WTC11 (cell line): ENCODE measurements around the gene ARMCX2. TPM values are rescaled to one million over a fixed set of nuclear protein-coding genes. Genes with fewer than 3 reads are reported as not detected.
"Not testable (repeated sequence)": the region's sequence is repeated elsewhere in the genome, so short reads cannot be mapped to it uniquely, and the experiment has no call there.

Experiments
- ATAC-seq: fragments of 200-7000 bp; cut with Tn5 transposase; 2 replicates; pipeline ENCODE4 v1.10.0; 2021; ENCODE audit warnings: mild to moderate bottlenecking, moderate library complexity
- CTCF ChIA-PET: fragments of 300-600 bp; sonication (Branson Sonifier 250); formaldehyde crosslinking; loops from one replicate; lab custom pipeline; 2021; ENCODE audit warnings: antibody characterized with exemption; lab: Charles Lee
- POLR2A ChIA-PET: fragments of 350-600 bp; sonication (Branson Sonifier 250); formaldehyde crosslinking; loops from one replicate; lab custom pipeline; 2021; ENCODE audit warnings: antibody characterized with exemption; lab: Charles Lee
- DNase-seq: peaks from one replicate; pipeline ENCODE4 v3.0.0; 2021; ENCODE audit warnings: low spot score
- H3K27ac Mint-ChIP-seq: 2 replicates; pipeline ENCODE4 v1.8.0; 2021; ENCODE audit warnings: mixed read lengths
- H3K27me3 Mint-ChIP-seq: 2 replicates; pipeline ENCODE4 v1.8.0; 2021; ENCODE audit warnings: low read depth, mild to moderate bottlenecking, moderate library complexity, mixed read lengths
- H3K36me3 Mint-ChIP-seq: 2 replicates; pipeline ENCODE4 v1.8.0; 2021; ENCODE audit warnings: mixed read lengths
- H3K4me1 Mint-ChIP-seq: 2 replicates; pipeline ENCODE4 v1.8.0; 2022; ENCODE audit warnings: mixed read lengths
- H3K4me3 Mint-ChIP-seq: 2 replicates; pipeline ENCODE4 v1.8.0; 2021; ENCODE audit warnings: mild to moderate bottlenecking, moderate library complexity, mixed read lengths
- H3K9me3 Mint-ChIP-seq: 2 replicates; pipeline ENCODE4 v1.8.0; 2021; ENCODE audit warnings: mixed read lengths
- CREB1 ChIP-seq: sonication (generic); formaldehyde crosslinking; IDR thresholded peaks from 2 replicates; pipeline ENCODE4 v1.8.0; 2023; ENCODE audit warnings: mild to moderate bottlenecking, missing genetic modification reagents
- FOXJ3 ChIP-seq: sonication (generic); formaldehyde crosslinking; IDR thresholded peaks from 2 replicates; pipeline ENCODE4 v1.9.0; 2021; ENCODE audit warnings: missing genetic modification reagents, mild to moderate bottlenecking, borderline replicate concordance
- GRHL2 ChIP-seq: fragments of 250-450 bp; sonication (Bioruptor Pico); IDR thresholded peaks from 2 replicates; pipeline ENCODE4 v1.8.0; 2022; ENCODE audit warnings: mild to moderate bottlenecking, moderate library complexity; ENCODE audit not compliant: insufficient replicate concordance, severe bottlenecking
- PREB ChIP-seq: sonication (generic); formaldehyde crosslinking; IDR thresholded peaks from 2 replicates; pipeline ENCODE4 v1.8.1; 2022; ENCODE audit warnings: mild to moderate bottlenecking, missing genetic modification reagents, moderate library complexity, borderline replicate concordance
- SP1 ChIP-seq: sonication (generic); formaldehyde crosslinking; conservative IDR thresholded peaks from 2 replicates; pipeline ENCODE4 v1.8.1; 2022; ENCODE audit warnings: missing genetic modification reagents
- TEAD1 ChIP-seq: sonication (generic); formaldehyde crosslinking; IDR thresholded peaks from 2 replicates; pipeline ENCODE4 v1.8.0; 2022; ENCODE audit warnings: mild to moderate bottlenecking, missing genetic modification reagents
- TEAD4 ChIP-seq: sonication (generic); formaldehyde crosslinking; IDR thresholded peaks from 2 replicates; pipeline ENCODE4 v1.8.0; 2022; ENCODE audit warnings: mild to moderate bottlenecking, missing genetic modification reagents
- ZNF317 ChIP-seq: sonication (generic); formaldehyde crosslinking; IDR thresholded peaks from 2 replicates; pipeline ENCODE4 v1.8.1; 2023; ENCODE audit warnings: low read depth, mild to moderate bottlenecking, moderate library complexity, missing genetic modification reagents, borderline replicate concordance
- ZNF396 ChIP-seq: fragments of 250-450 bp; sonication (Bioruptor Pico); IDR thresholded peaks from 2 replicates; pipeline ENCODE4 v1.8.0; 2021; ENCODE audit warnings: mild to moderate bottlenecking, moderate library complexity, borderline replicate concordance
- ZNF671 ChIP-seq: fragments of 250-450 bp; sonication (Bioruptor Pico); IDR thresholded peaks from 2 replicates; pipeline ENCODE4 v1.8.0; 2021; ENCODE audit warnings: mild to moderate bottlenecking
- total RNA-seq: library from RNA; stranded (reverse); gene quantifications from 3 replicates; pipeline ENCODE4 v1.2.3, GENCODE V29; 2021
- TF ChIP-seq, protein P1 (sequence below): fragments of 250-450 bp; sonication (Bioruptor Pico); IDR thresholded peaks from 2 replicates; pipeline ENCODE4 v1.9.0; 2021; ENCODE audit warnings: moderate library complexity, mild to moderate bottlenecking, inconsistent platforms, borderline replicate concordance
- TF ChIP-seq, protein P2 (sequence below): sonication (generic); formaldehyde crosslinking; conservative IDR thresholded peaks from 2 replicates; pipeline ENCODE4 v1.8.1; 2023; ENCODE audit warnings: mild to moderate bottlenecking, low read depth, missing genetic modification reagents, moderate library complexity
- TF ChIP-seq, protein P3 (sequence below): sonication (generic); formaldehyde crosslinking; IDR thresholded peaks from 2 replicates; pipeline ENCODE4 v1.8.0; 2022; ENCODE audit warnings: missing genetic modification reagents

Gene ARMCX2
- total RNA-seq, 1 experiment from 2014 or later, result 108 TPM

GRCh38 chrX:101657495-101657894 lies 2.2 kb downstream of the ARMCX2 start (continued):
- no peak for TF ChIP-seq PREB

DNA sequence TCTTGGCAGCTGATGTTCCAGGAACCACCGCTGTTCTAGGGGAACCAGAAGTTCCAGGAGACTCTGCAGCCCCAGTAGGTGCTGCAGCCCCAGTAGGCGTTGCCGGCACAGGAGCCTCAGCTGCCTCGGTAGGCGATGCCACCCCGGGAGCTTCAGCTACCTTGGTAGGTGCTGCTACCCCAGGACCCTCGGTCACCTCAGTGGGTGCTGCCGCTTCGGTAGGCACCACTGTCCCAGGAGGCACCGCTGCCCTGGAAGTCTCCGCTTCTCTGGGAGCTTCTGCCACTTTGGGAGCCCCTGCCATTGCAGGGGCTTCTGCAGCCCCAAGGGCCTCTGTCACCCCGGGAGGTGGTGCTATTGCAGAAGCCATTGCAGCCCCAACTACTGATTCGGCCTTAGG lies 2.8 kb downstream of the ARMCX2 start:
- H3K36me3 Mint-ChIP-seq, result no peaks in the 10 kb centered on the region; the same call in 1 of the 2 replicates
- no peak overlapping the region for H3K4me3 Mint-ChIP-seq
- CTCF ChIA-PET, result no interaction called here
- H3K27ac Mint-ChIP-seq, result no peak overlapping the region
- ATAC-seq, result no peak
- DNase-seq, result no peak
- H3K4me1 Mint-ChIP-seq, result peaks cover 16% of the 10 kb centered on the region
- no peaks in the 10 kb centered on the region for H3K27me3 Mint-ChIP-seq
- POLR2A ChIA-PET, result no interaction called here
- TF ChIP-seq ZNF671 (CRISPR knock-in tag) (no peak), ZNF317 (CRISPR knock-in tag) (no peak), SP1 (CRISPR knock-in tag) (no peak), FOXJ3 (CRISPR knock-in tag) (no peak), GRHL2 (CRISPR knock-in tag) (no peak), TEAD4 (no peak)
- TF ChIP-seq, protein P1, sequence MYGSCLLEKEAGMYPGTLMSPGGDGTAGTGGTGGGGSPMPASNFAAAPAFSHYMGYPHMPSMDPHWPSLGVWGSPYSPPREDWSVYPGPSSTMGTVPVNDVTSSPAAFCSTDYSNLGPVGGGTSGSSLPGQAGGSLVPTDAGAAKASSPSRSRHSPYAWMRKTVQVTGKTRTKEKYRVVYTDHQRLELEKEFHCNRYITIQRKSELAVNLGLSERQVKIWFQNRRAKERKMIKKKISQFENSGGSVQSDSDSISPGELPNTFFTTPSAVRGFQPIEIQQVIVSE (CRISPR knock-in tag), result no peak
- no peaks in the 10 kb centered on the region for H3K9me3 Mint-ChIP-seq

- ChIA-PET POLR2A (no interaction called here), CTCF (no interaction called here)
- H3K4me1 Mint-ChIP-seq, result peaks cover 16% of the 10 kb centered on the region
- no peak overlapping the region for H3K27ac Mint-ChIP-seq
- no peaks in the 10 kb centered on the region for H3K9me3 Mint-ChIP-seq
- no peaks in the 10 kb centered on the region; the same call in 1 of the 2 replicates for H3K36me3 Mint-ChIP-seq
- ATAC-seq (no peak), DNase-seq (no peak)
- no peaks in the 10 kb centered on the region for H3K27me3 Mint-ChIP-seq
- H3K4me3 Mint-ChIP-seq, result no peak overlapping the region
- TF ChIP-seq ZNF396 (CRISPR knock-in tag) (no peak), TEAD1 (no peak), CREB1 (no peak), SP1 (CRISPR knock-in tag) (no peak)
- TF ChIP-seq, protein P2, sequence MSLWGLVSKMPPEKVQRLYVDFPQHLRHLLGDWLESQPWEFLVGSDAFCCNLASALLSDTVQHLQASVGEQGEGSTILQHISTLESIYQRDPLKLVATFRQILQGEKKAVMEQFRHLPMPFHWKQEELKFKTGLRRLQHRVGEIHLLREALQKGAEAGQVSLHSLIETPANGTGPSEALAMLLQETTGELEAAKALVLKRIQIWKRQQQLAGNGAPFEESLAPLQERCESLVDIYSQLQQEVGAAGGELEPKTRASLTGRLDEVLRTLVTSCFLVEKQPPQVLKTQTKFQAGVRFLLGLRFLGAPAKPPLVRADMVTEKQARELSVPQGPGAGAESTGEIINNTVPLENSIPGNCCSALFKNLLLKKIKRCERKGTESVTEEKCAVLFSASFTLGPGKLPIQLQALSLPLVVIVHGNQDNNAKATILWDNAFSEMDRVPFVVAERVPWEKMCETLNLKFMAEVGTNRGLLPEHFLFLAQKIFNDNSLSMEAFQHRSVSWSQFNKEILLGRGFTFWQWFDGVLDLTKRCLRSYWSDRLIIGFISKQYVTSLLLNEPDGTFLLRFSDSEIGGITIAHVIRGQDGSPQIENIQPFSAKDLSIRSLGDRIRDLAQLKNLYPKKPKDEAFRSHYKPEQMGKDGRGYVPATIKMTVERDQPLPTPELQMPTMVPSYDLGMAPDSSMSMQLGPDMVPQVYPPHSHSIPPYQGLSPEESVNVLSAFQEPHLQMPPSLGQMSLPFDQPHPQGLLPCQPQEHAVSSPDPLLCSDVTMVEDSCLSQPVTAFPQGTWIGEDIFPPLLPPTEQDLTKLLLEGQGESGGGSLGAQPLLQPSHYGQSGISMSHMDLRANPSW (CRISPR knock-in tag), result no peak
- TF ChIP-seq, protein P3, sequence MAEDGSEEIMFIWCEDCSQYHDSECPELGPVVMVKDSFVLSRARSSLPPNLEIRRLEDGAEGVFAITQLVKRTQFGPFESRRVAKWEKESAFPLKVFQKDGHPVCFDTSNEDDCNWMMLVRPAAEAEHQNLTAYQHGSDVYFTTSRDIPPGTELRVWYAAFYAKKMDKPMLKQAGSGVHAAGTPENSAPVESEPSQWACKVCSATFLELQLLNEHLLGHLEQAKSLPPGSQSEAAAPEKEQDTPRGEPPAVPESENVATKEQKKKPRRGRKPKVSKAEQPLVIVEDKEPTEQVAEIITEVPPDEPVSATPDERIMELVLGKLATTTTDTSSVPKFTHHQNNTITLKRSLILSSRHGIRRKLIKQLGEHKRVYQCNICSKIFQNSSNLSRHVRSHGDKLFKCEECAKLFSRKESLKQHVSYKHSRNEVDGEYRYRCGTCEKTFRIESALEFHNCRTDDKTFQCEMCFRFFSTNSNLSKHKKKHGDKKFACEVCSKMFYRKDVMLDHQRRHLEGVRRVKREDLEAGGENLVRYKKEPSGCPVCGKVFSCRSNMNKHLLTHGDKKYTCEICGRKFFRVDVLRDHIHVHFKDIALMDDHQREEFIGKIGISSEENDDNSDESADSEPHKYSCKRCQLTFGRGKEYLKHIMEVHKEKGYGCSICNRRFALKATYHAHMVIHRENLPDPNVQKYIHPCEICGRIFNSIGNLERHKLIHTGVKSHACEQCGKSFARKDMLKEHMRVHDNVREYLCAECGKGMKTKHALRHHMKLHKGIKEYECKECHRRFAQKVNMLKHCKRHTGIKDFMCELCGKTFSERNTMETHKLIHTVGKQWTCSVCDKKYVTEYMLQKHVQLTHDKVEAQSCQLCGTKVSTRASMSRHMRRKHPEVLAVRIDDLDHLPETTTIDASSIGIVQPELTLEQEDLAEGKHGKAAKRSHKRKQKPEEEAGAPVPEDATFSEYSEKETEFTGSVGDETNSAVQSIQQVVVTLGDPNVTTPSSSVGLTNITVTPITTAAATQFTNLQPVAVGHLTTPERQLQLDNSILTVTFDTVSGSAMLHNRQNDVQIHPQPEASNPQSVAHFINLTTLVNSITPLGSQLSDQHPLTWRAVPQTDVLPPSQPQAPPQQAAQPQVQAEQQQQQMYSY, result no peak
These were observed 4.1 kb downstream of the ARMCX2 start for GRCh38 chrX:101655534-101655933.

- H3K36me3 Mint-ChIP-seq, H3K27ac Mint-ChIP-seq, CTCF ChIA-PET, H3K4me1 Mint-ChIP-seq, ATAC-seq, H3K4me3 Mint-ChIP-seq, POLR2A ChIA-PET, H3K27me3 Mint-ChIP-seq, H3K9me3 Mint-ChIP-seq, DNase-seq: not testable (repeated sequence)
These were observed 11.9 kb downstream of the ARMCX2 start for GRCh38 chrX:101647716-101648115.
